Esophagus squamous epithelium (tissue), 4 donors: Measurements from ENCODE around the gene PLEKHA5.

Experiments
- CTCF ChIP-seq, 6 experiments: fragments of 450-650 bp in 4 of 6; fragments of 200-600 bp in 2 of 6; sonication (generic) in 2 of 6; IDR thresholded peaks; one replicate each; pipeline ENCODE4 v1.5.1; 2016 to 2019; ENCODE audit warnings: antibody characterized with exemption in 6 of 6, mild to moderate bottlenecking in 4 of 6, moderate library complexity in 4 of 6
- POLR2A ChIP-seq, 4 donors: fragments of 450-650 bp; IDR thresholded peaks; one replicate each; pipeline ENCODE4 v1.6.1; 2017; ENCODE audit warnings: antibody characterized with exemption in 4 of 4, mild to moderate bottlenecking in 4 of 4, moderate library complexity in 3 of 4

- TF ChIP-seq CTCF (IDR thresholded peaks at IDR 0.05) (no peak), POLR2A (IDR thresholded peaks at IDR 0.05) (no peak)
Measured at GRCh38 chr12:19263672-19264071, 134.1 kb downstream of the PLEKHA5 start.
